ENCODE data around the gene HOXD10. TPM values are rescaled to one million over a fixed set of nuclear protein-coding genes. Genes with fewer than 3 reads are reported as not detected.

HOXD10 gene
- total RNA-seq, 2 experiments from 2014 or later = not detected

DNA sequence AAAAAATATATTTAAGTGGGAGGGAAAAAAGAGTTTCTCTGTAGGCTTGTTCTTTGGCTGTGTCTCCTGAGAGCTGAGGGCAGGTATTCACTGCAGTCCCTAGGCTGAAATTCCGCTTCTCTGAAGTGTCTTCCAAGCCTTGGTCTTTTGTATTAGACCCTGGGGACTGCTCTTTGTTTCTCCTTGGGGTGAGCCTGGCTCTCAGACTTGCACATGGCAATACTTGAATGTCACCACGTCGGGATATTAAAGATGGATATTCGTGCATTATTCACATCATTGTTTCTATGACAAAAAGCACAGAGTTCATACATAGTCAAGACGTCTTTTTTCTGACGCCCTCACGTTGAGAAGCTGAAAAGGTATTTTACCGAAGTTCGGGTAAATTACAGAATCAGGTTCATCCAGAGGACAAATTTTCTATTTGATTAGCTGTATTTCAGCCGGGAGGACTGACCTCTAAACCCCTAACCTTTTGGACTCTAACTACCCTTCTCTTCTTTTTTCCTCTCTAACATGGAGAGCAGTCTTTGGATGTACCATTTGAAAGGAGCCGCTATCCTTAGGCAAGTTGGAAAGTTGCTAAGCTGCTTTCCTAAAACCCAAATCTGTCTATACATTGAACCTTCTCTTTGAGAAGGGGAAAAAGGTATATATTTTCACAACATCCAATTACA is 38.1 kb downstream of the HOXD10 start:
- POLR2A ChIA-PET = no interaction called here
- CTCF ChIA-PET = interaction anchor here (0.6 kb wide), 1 partner anchor 498 kb away, joined by 3 read pairs; no protein-coding TSS in a partner anchor

DNA sequence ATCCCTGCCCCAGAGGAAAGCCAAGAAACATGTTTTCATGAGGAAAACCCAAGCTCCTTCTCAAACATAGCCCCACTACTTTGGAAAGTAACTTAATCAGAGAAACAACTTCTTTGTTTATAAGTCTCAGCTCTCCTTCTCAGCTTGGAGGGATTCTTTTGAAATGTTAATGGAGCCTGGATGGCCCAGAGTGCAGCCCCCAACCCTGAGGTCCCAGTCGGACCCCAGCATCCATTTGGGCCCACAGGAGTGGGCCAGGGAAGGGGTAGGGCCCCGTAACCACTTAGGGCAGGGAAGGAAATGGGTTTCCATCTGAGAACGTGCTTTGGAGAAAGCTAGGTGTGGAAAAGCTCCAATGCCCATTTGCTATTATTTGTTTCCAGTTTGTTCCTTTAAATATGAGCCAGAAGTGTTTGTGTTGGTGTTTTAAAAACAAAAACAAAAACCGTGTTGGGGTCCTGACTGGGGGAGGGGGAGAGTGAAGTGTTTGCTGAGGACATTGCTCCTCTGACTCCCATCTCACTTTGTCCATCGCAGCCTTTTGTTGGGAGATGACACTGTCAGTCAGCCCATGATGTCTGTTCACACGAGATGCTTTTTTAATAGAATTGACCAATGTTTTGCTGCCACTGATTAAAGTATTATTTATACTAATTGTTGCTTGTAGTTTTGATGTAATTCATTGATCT is 38.9 kb downstream of the HOXD10 start:
- ChIA-PET CTCF (no interaction called here), POLR2A (no interaction called here)

DNA sequence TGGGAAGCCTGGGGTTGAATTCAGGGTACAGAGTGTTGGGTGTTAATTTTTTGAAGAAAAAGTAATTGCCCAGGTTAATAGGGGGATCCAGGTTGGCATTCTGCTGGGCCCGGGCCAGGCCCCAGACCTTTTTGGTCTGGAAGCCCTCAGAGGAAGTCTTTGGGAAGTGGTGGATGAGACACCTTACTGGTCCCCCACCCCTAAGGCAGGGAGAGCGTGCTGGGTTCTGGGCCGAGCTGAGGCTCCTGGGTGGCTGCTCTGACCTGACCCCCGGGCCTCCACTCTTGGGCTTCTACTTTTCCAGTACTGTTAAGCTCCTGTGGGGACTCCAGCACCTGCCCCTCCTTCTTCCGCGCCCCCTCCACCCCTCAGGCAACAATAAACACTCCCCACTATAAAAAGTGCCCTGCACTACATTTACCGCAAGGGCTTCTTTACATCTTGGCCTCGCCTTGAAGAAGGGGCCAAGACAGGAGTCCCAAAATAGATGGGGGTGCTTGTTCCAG is 39.8 kb downstream of the HOXD10 start:
- ChIA-PET CTCF (no interaction called here), POLR2A (no interaction called here)

DNA sequence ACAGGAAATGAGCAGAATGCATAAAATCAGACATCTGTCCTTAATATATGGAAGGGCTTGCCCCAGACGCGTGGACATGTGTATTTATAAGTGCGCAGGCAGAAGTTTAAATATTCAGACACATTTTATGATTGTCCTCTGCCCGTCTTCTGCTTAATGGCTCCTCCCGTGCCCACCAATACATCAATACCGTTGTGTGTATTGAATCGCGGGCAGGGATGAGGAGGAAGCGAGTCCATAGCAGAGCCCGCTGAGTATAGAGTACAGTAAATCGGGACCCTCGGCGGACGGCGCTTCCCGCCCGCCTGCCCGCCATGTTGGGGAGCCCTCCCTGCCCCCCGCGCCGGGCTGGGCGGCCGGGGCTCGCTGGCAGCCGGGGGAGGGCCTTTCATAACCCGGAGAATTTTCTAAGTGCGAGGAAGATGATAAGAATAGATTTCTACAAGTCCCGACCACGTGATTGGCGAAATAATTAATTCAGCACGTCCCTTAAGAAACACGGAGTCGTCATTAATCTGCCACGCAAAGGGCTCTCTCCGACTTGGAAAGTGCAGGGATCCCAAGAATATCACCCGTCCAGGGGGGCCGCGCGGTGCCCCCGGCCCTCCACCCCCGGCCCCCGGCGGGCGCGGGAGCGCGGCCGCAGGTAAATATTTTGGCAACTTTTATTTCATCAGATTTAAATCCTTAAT is 40.4 kb downstream of the HOXD10 start, which contains the start of gene HOXD3:
TSS of gene HOXD3 (plus strand) at position 501 of the 692 bp plus-strand sequence. CDS start 11,808 bp downstream, outside the sequence.
- CTCF ChIA-PET = no interaction called here
- POLR2A ChIA-PET = no interaction called here

DNA sequence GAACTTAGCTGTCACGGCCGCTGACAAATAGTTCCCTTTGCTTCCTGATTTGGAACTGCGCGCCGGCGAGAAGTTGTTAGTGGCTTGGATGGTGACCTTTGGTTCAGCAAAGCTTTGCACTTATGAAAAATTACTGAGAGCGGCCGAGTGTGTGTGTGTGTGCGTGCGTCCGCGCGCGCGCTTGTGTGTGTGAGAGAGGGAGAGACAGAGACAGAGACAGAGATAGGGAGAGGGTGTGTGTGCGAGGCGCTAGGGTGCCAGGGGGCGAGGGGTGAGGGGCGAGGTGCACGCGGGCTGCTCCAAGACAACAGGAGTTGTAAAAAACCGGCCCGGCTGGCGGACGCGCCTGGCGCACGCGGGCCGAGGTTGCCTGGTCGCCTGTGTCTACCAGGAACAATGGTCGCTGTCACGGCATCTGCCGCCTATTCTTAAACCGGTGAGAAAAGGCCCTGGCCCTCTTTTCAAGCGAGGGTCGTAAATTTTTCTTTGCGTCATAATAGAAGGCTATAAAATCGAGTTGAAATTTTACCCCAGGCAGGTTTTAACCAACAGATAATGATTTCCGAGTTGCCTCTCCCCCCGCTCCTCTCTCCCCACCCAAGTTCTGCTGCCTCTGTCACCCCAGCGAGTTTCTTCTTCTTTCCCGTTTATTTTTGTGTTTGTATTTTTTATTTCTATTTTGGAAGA is 41.1 kb downstream of the HOXD10 start:
- ChIA-PET POLR2A (no interaction called here), CTCF (interaction anchor here (0.7 to 1.5 kb wide), 2 partner anchors 30 to 1258 kb away, joined by 4 read pairs; no protein-coding TSS in a partner anchor)

DNA sequence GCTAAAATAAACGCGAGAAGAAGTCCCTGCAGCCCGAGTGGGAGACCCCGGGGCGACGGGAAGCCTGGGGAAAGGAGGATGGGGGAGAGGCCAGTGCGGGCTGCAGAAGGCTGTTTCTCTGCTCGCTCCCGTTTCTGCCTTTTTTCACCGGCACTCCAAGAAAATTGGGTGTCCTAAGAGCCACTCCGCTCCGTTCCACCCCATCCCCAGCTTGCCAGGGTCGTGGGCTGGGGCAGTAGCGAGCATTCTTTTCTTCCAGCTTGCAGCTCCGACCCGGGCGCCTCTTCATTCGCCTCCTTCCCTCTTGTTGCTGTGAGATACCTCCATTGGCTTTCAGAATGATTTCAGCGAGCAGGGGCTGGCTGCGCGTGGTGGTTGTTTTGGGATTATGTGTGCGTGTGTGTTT is 41.6 kb downstream of the HOXD10 start:
- POLR2A ChIA-PET = no interaction called here
- CTCF ChIA-PET = interaction anchor here (0.7 to 1.5 kb wide), 2 partner anchors 31 to 1259 kb away, joined by 4 read pairs; no protein-coding TSS in a partner anchor

DNA sequence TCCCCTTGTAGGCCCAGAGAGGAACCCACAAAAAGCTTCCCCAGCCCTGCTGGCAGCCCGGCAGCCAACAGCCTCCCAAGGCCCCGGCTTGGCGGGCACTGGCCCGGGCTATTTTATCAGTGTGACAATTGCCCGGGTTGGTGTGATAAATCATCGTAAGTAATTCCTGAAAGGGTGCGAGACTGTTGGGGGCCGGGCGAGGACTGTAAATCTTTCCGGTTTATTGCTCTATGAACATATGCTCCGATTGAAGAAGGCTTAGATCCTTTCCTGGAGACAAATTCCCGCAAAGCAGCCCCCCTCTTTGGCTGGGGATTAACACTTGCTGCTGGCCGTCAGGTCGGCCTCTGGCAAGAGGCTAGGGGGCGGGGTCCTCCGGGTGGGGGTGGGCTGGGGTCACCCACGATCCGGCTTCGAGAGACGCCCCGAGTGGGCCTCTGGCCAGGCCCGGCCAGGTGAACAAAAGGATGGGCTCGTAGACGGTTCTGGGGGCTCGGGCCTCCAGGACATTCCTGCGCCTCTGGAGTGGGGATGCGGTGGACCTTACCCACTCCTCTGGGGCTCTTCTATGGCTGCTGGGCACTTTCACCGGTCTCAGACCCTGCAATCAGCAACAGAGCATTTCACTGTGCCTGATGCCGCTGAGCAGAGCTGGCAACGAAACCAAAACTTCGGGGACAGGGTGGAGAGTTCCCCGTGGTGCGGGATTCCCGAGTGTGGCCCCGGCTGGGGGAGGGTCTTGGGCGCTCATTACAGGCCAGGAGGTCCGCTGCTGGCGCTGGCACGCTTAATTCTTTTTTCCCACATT is 42.5 kb downstream of the HOXD10 start:
- CTCF ChIA-PET = interaction anchor here (1.5 kb wide), 1 partner anchor 32 kb away, joined by 4 read pairs; no protein-coding TSS in a partner anchor
- POLR2A ChIA-PET = no interaction called here

DNA sequence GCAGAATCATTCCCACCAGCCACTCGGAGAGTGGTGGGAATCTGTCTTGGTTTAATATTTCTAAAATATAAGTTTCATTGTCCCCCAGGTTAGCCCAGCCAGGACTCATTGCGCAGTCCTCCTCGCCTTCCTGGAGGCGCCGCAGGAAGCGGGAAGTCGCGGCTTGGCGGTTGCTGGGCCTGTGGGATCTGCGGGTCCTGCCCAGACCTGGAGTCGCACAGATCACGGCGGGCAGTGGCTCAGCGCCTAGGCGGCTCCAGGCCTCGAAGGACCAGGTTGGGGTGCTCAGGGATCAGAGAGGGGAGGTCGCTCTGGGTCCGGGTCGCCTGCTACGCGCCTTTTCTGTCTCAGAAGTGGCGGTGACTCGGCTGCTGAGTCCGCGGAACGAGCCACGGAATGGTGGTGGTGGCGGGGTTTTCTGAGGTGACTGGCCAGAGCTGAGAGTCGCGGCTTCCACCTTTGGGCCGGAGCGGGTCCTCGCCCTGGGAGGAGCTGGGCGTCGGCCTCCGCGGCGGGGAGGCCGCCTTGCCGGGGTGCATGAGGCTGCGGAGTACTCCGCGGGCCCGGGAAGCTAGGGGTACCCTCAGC is 43.2 kb downstream of the HOXD10 start:
- POLR2A ChIA-PET = no interaction called here
- CTCF ChIA-PET = interaction anchor here (0.7 to 0.9 kb wide), 2 partner anchors 19 to 447 kb away, joined by 3 read pairs; no protein-coding TSS in a partner anchor

DNA sequence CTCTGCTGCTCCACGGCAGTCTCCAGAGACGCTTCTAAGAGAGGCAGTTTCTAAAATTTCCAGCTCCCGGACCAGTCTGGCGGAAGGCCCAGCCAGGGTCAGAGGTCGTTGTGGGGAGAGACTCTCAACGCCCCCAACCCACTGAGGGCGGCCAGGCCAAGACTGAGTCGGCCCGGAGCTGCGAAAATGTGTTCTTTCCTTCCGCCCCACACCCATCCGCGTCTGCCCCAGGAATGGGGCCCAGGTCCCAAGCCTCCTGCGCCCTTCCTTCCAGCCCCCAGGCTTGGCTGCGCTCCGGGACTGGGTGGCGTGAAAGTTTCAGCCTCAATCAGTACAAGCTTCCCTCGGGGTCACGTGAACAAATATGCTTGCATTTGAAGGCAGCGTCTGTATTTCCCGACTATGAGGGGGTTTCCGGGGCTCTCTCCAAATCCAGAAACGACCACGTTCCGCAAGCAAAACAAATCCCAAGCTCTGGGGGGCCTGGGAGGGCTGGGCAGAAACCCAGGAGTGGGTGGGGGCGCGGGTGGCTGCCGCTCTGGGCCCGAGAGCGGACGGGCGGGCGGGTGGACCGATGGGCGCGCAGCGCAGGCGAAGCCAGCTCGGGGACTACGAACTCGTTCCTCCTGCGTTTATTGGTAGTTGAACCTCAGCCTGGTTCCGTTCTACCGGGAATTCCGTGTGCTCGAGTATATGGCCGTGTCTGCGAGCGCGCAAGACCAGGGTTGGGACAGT is 43.8 kb downstream of the HOXD10 start:
- ChIA-PET CTCF (interaction anchor here (0.7 to 1.2 kb wide), 3 partner anchors 20 to 446 kb away, joined by 3 to 4 read pairs (median 3); no protein-coding TSS in a partner anchor), POLR2A (no interaction called here)

DNA sequence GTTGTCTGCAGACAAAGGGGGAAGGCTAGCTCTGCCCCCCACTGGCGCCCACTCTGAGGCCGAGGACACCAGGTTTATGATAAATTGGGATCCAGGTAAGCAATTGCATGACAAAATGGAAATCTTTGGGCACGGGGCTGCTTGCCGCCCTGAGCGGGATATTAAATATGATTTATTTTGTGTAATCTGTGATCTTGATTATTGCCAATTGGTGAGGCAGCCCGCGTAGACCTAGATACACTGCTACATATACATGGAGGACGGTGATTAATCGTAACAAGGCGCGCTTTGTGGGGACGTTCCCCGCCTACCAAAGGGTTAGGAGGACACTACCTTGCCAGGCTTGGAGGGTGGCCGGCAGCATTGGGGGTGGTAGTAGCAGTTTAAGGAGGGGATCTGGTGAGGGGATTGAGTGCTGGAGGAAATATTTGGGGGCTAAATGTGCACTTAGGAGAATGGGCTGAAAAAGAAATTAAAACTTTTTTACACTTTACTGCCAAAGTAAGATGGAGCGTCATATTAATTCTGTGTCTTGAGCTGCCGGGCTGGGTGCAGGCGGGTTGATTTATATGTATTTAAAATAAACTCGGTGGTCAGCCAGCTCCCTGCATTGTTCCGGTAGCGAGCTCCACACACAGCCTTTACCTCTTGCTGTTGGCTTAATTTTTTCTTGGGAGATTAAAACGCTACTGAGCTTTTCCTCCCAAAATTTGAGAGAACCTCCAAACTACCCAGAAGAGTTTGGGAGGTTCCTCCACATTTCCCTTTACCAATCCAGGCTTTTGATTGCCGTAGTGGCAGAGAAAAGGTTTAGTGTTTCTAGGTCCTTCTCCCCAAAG is 44.6 kb downstream of the HOXD10 start:
- ChIA-PET CTCF (interaction anchor here (0.7 to 1.3 kb wide), 4 partner anchors 8 to 293 kb away, joined by 3 to 4 read pairs (median 4); no protein-coding TSS in a partner anchor), POLR2A (no interaction called here)

DNA sequence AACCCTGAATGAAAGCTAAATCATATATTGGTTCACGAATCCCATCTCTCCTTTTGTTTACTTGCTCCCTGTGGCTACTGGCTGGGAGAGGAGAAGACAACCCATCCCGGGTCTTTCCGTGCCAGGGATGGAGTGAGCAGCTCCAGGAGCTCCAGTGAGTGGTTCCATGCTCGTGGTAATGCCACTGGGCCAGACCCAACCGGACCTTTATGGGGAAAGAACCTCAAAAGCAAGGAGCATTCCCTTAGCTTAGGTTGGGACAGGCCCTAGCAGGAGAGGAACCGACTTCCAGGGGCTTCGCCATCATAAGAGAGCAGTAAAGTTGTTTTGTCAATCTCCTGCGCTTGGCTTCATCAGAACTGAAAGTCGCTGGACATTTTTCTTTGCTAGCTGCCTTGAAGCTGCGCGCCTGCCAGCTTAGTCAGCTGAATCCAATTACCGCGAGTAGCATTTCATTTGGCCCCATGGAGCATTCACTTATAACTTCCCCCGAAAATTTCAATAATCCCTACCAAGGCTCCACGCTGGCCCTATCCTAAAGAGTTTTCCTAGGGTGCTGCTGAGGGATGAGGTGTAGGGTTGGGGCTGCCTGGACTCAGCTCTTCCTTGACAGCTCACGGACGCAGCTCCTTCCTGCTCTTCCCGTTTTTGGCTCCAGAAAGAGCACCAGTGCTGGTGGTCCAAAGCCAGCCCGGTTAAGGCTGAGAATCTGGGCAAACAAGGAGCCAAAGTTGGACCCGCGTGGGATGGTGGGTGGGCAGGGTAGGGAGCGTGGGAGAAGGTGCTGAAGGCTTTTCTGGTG is 45.4 kb downstream of the HOXD10 start:
- ChIA-PET CTCF (interaction anchor here (0.7 to 1.3 kb wide), 5 partner anchors 9 to 293 kb away, joined by 3 to 4 read pairs (median 4); no protein-coding TSS in a partner anchor), POLR2A (no interaction called here)

DNA sequence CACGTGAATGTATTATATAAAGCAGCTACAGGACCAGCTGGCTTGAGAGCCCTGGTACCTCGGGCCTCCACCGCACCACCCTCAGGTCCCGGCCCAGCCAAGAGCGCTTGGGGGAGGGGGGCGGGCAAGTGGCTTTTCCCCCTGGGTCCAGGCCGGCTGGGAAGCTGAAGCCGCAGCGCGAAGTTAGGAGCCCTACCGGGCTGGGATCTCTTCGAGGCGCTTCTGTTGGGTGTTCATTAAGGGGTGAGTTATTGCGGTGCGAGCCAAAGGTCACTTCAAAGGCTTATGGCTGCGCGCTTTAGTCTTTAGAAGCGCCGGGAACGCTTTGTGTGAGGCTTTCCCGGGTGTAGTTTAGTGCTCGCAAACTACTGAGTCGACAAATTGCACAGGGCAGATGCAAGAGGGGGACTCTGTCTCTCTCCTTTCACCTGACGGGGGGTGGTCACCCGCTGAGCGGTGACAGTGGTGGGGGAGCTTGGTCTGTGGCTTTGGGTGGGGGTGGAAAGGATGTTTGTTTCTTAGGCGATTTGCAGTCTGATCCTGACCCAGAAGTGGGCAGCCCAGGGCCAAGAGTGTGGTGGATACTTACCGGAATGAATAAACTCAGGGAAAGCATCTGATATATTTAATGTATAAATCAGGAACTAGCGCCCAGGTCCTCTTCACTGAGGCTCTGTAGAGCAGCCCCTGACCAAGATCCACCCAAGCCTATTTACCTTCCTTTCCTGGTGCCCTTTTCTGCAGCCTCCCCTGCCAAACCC is 46.5 kb downstream of the HOXD10 start:
- CTCF ChIA-PET = interaction anchor here (0.7 kb wide), 1 partner anchor 23 kb away, joined by 3 read pairs; no protein-coding TSS in a partner anchor
- POLR2A ChIA-PET = no interaction called here

DNA sequence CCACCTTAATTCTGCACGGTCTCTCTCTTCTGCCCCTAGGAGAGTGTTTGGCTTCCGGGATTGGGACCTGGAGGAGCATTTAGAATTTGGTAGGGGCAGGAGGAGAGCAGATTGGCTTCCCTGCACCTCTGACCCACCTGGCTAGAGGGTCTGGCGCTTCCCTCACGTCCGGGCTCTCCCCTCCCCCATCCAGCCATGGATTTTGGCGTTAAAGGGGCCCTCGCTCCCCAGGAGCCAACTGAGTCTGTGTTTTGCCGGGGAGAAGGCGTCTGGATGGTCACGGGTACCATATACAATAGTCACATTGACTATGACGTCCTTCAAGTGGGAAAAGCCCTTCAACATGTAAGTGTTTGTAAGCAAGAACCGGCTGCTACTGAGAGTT is 47.1 kb downstream of the HOXD10 start:
- ChIA-PET POLR2A (no interaction called here), CTCF (no interaction called here)

DNA sequence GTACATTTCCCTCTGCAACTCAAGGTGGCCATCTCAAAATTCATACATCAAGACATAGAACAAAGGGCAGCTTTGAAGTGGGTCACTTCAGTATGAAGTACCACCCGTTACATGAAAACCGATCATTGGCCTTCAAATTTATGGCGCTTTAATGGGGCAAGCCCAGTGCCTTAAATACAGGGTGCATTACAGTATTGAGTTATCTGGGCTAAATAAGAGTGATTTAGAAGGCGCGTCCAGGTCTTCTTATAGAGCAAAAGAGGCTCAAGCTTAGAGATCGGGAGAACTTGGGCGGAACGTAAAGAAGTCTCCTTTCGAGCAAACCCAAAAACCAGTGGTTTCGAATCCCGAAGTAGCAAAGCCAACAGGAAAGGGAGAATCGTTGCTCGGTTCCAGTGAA is 47.6 kb downstream of the HOXD10 start:
- CTCF ChIA-PET = no interaction called here
- POLR2A ChIA-PET = no interaction called here

DNA sequence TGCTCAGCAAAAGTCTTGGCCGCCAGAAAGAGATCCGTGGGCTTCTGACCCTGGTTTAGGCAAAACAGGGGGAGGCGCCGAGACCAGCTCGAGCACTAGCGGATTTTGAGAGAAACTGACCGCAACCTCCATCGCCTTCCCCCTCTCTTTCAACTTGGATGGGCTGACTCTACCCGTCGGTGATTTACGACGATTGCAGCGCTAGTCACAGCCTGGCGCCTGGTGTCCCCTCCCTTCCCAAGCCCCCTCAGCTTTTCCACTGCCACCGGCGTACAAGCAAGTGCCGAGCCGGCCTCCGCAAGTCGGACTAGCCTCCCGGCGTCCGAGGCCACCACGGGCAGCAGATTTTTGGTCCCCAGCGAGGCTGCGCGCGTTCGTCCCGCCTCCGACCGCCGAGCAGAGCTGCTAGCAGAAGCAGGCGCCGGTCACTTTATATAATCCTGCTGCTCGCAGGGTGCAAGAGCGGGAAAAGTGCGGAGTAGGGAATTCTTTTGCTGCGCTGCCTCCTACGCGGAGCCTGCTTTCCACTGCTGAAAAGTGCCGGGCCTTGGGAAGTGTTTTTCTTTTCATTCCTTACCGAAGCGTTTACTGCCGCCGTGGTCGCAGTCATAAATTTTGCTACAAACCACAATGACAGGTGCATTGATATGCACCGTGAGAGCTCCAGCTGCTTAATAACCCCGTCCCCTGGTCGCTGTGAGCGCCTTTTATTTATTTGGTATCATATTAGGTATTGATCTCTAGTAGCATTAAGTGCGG is 48.2 kb downstream of the HOXD10 start:
- ChIA-PET POLR2A (no interaction called here), CTCF (no interaction called here)
